Endothelial cell of umbilical vein (primary cell): Measurements from ENCODE around the gene VEZT. TPM values are rescaled to one million over a fixed set of nuclear protein-coding genes. Genes with fewer than 3 reads are reported as not detected.

Experiments used
- BruUV-seq: library from RNA; stranded (reverse); fragments of 400-500 nt; replicated peaks from 2 replicates; lab custom pipeline; 2021; lab: Mats Ljungman, UMichigan
- CTCF ChIA-PET: fragments of 300-600, 350-600 bp; sonication (Branson Sonifier 250); formaldehyde crosslinking; loops from one replicate; lab custom pipeline; 2021; ENCODE audit warnings: antibody characterized with exemption, inconsistent platforms; lab: Charles Lee
- POLR2A ChIA-PET: fragments of 300-600, 350-600 bp; sonication (Branson Sonifier 250); formaldehyde crosslinking; loops from one replicate; lab custom pipeline; 2021; ENCODE audit warnings: antibody characterized with exemption, inconsistent platforms; lab: Charles Lee
- DNase-seq: peaks from one replicate; pipeline ENCODE4 v3.0.0-alpha.2; 2011; ENCODE audit warnings: low read depth, low spot score
- FAIRE-seq: peaks from 2 replicates; lab custom pipeline; 2011; peaks lifted over from hg19 to GRCh38; lab: Jason Lieb, UNC
- H2AFZ ChIP-seq: 2 replicates; pipeline ENCODE4 v1.6.0; 2012; ENCODE audit warnings: low read depth, low read length, control low read depth, inconsistent platforms
- H3K27ac ChIP-seq: 2 replicates; pipeline ENCODE4 v1.5.1; 2011; ENCODE audit warnings: low read depth, mild to moderate bottlenecking, control low read depth, low read length, moderate library complexity; ENCODE audit not compliant: insufficient read depth
- H3K27me3 ChIP-seq, 2 experiments: 2 replicates each; pipeline versions ENCODE4 v1.6.0 to v1.6.1; 2011; ENCODE audit warnings: low read length in 2 of 2, mixed read lengths in 1 of 2; ENCODE audit not compliant: control insufficient read depth in 2 of 2, insufficient read depth in 2 of 2
- H3K36me3 ChIP-seq, 2 experiments: 2 replicates in 1 of 2; 3 replicates in 1 of 2; pipeline ENCODE4 v1.5.1; 2011; ENCODE audit warnings: low read length in 2 of 2, mild to moderate bottlenecking in 1 of 2, moderate library complexity in 1 of 2; ENCODE audit not compliant: control insufficient read depth in 2 of 2, insufficient read depth in 2 of 2; ENCODE audit errors: extremely low read depth in 1 of 2
- H3K4me1 ChIP-seq: 3 replicates; pipeline ENCODE4 v1.5.1; 2011; ENCODE audit warnings: mild to moderate bottlenecking, low read length; ENCODE audit not compliant: control insufficient read depth, insufficient read depth; ENCODE audit errors: extremely low read depth
- H3K4me2 ChIP-seq: 2 replicates; pipeline ENCODE4 v1.6.1; 2011; ENCODE audit warnings: low read length, control low read depth, mixed read lengths; ENCODE audit not compliant: insufficient read depth
- H3K4me3 ChIP-seq, 3 experiments: fragments of 200-600 bp in 1 of 3; sonication (generic), shearing (Covaris generic) in 1 of 3; replicated peaks in 1 of 3; 2 replicates each; pipeline ENCODE4 v1.5.1; 2011 to 2016; ENCODE audit warnings: control low read depth in 3 of 3, low read length in 3 of 3, mild to moderate bottlenecking in 2 of 3, inconsistent platforms in 1 of 3, low read depth in 1 of 3, moderate library complexity in 1 of 3; ENCODE audit not compliant: insufficient read depth in 1 of 3
- H3K79me2 ChIP-seq: 2 replicates; pipeline ENCODE4 v1.6.0; 2012; ENCODE audit warnings: low read length, inconsistent platforms; ENCODE audit not compliant: control insufficient read depth, insufficient read depth
- H3K9ac ChIP-seq: replicated peaks from 2 replicates; pipeline ENCODE3; 2011; ENCODE audit warnings: low read length, control low read depth; ENCODE audit not compliant: insufficient read depth; ENCODE audit errors: extremely low read depth
- H3K9me1 ChIP-seq: replicated peaks from 3 replicates; pipeline ENCODE4 v1.6.0; 2011; ENCODE audit warnings: mild to moderate bottlenecking, low read length; ENCODE audit not compliant: control insufficient read depth, insufficient read depth; ENCODE audit errors: extremely low read depth
- H3K9me3 ChIP-seq: replicated peaks from 2 replicates; pipeline ENCODE4 v1.5.1; 2012; ENCODE audit warnings: low read length, inconsistent platforms; ENCODE audit not compliant: control insufficient read depth, insufficient read depth
- H4K20me1 ChIP-seq: replicated peaks from 2 replicates; pipeline ENCODE3; 2011; ENCODE audit warnings: mild to moderate bottlenecking, low read length; ENCODE audit not compliant: control insufficient read depth, insufficient read depth; ENCODE audit errors: extremely low read depth
- CTCF ChIP-seq, 2 donors: IDR thresholded peaks; 1 replicate in 1 of 2; 2 replicates in 1 of 2; pipeline ENCODE4 v1.5.1; 2011; ENCODE audit warnings: low read length in 2 of 2, mild to moderate bottlenecking in 2 of 2, moderate library complexity in 2 of 2, control low read depth in 1 of 2, inconsistent platforms in 1 of 2, low read depth in 1 of 2; ENCODE audit not compliant: insufficient read depth in 1 of 2; ENCODE audit errors: extremely low read depth in 1 of 2
- EZH2 ChIP-seq: IDR thresholded peaks from 2 replicates; pipeline ENCODE4 v1.6.1; 2012; ENCODE audit warnings: borderline replicate concordance, low read depth, mild to moderate bottlenecking, moderate library complexity, low read length, inconsistent platforms; ENCODE audit not compliant: severe bottlenecking
- FOS ChIP-seq: IDR thresholded peaks from 2 replicates; pipeline ENCODE4 v1.6.1; 2011; ENCODE audit warnings: mild to moderate bottlenecking, low read length, moderate library complexity, borderline replicate concordance; ENCODE audit not compliant: insufficient read depth
- GATA2 ChIP-seq: IDR thresholded peaks from 2 replicates; pipeline ENCODE4 v1.7.0; 2011; ENCODE audit warnings: low read depth, mild to moderate bottlenecking, moderate library complexity, mixed read lengths, low read length; ENCODE audit not compliant: insufficient read length, insufficient read depth
- JUN ChIP-seq: IDR thresholded peaks from 2 replicates; pipeline ENCODE4 v1.6.1; 2011; ENCODE audit warnings: borderline replicate concordance, low read depth; ENCODE audit not compliant: insufficient read length, insufficient read depth
- MAX ChIP-seq: IDR thresholded peaks from 2 replicates; pipeline ENCODE4 v1.6.1; 2011; ENCODE audit not compliant: insufficient read depth, insufficient read length
- MYC ChIP-seq: IDR thresholded peaks from one replicate; pipeline ENCODE4 v1.6.1; 2011; ENCODE audit warnings: mild to moderate bottlenecking, low read depth, low read length
- POLR2A ChIP-seq: IDR thresholded peaks from 2 replicates; pipeline ENCODE4 v1.6.1; 2012; ENCODE audit warnings: low read depth, mild to moderate bottlenecking, control low read depth, low read length
- POLR2AphosphoS5 ChIP-seq: IDR thresholded peaks from 2 replicates; pipeline ENCODE4 v1.6.1; 2012; ENCODE audit warnings: low read depth, mild to moderate bottlenecking, control low read depth, low read length, moderate library complexity; ENCODE audit not compliant: insufficient read depth
- dilution Hi-C: fragments of 300-500 bp; cut with MboI; formaldehyde crosslinking; loops from one replicate; pipeline ENCODE4 v1.15.0; 2019; ENCODE audit warnings: low sequenced_read_pairs; ENCODE audit not compliant: extremely low pct_ligation_motif_present
- intact Hi-C: fragments of 100-400 bp; cut with micrococcal nuclease; formaldehyde crosslinking; loops from one replicate; pipeline ENCODE4 v1.10.0; 2022
- polyA plus RNA-seq, 4 experiments: library from polyadenylated mRNA; depleted of rRNA in 3 of 4; stranded (reverse) in 3 of 4; unstranded in 1 of 4; fragments of >200 nt; gene quantifications; 2 replicates each; pipeline versions ENCODE4 v1.2.1 to v1.2.3, GENCODE V29; 2011 to 2012; ENCODE audit warnings: missing spikeins in 1 of 4
- total RNA-seq: library from RNA; stranded (reverse); gene quantifications from 2 replicates; pipeline ENCODE4 v1.2.3, GENCODE V29; 2021

Gene VEZT
- total and polyA plus RNA-seq, 2 donors (not counting 3 experiments of a cell fraction or from before 2014, with no cell fraction given), result 57.8 to 91.3 TPM

GRCh38 chr12:95181103-95181502 lies 36.5 kb upstream of the VEZT start:
- Histone ChIP-seq H3K9me1 (no peaks in the 10 kb centered on the region), H3K27me3 (no peaks in the 10 kb centered on the region), H3K4me2 (no peak overlapping the region), H3K9ac (no peak overlapping the region), H3K4me1 (peaks cover 5% of the 10 kb centered on the region), H3K4me3 (no peak overlapping the region), H3K79me2 (no peaks in the 10 kb centered on the region), H3K36me3 (no peaks in the 10 kb centered on the region), H2AFZ (no peak overlapping the region), H3K27ac (no peak overlapping the region), H3K9me3 (no peaks in the 10 kb centered on the region), H4K20me1 (no peaks in the 10 kb centered on the region)
- intact Hi-C loops (no loop called here), dilution Hi-C loops (no loop called here)
- no peak for TF ChIP-seq GATA2
- no peak for TF ChIP-seq POLR2AphosphoS5
- TF ChIP-seq POLR2A, result no peak
- no peak for TF ChIP-seq MYC
- no peak for TF ChIP-seq MAX
- no peak for TF ChIP-seq EZH2
- TF ChIP-seq FOS, result no peak
- no peak for TF ChIP-seq CTCF (IDR thresholded peaks at IDR 0.05; ENCODE audit: extremely low read depth in 1 of 2, insufficient read depth in 1 of 2, low read depth in 1 of 2, low read length in 2 of 2)
- no peak for TF ChIP-seq JUN
- DNase-seq, result no peak
- no TSS peak for BruUV-seq
- FAIRE-seq, result no peak
- ChIA-PET CTCF (interaction anchor here (0.5 to 1.7 kb wide), 2 partner anchors 36 to 1601 kb away, joined by 3 to 6 read pairs; partner anchors contain the start of genes FGD6 and VEZT), POLR2A (no interaction called here)
